GM19324 (cell line): ENCODE measurements around the gene OLFM1.

ENCODE experiments used
- ATAC-seq: cut with Tn5 transposase; IDR thresholded peaks from one replicate; pipeline ENCODE4 v1.9.1; 2021; ENCODE audit warnings: mild to moderate bottlenecking, moderate library complexity; ENCODE audit not compliant: unreplicated experiment, low FRiP score

Gene OLFM1

GRCh38 chr9:135165003-135165711, 77.7 kb downstream of the OLFM1 start:
- no peak for ATAC-seq

- no peak for ATAC-seq
Measured at GRCh38 chr9:135165756-135166519, 78.5 kb downstream of the OLFM1 start.

- ATAC-seq = no peak
Measured at GRCh38 chr9:135166565-135166964, 79.1 kb downstream of the OLFM1 start.

GRCh38 chr9:135167356-135167755, 79.9 kb downstream of the OLFM1 start:
- no peak for ATAC-seq

GRCh38 chr9:135167849-135168655, 80.6 kb downstream of the OLFM1 start:
- ATAC-seq = no peak

- ATAC-seq = no peak
Measured at GRCh38 chr9:135169709-135170226, 82.3 kb downstream of the OLFM1 start.

GRCh38 chr9:135170535-135170934, 83.1 kb downstream of the OLFM1 start:
- no peak for ATAC-seq
